Skeletal muscle cell (primary cell): ENCODE data around the gene S100A5.

Experiments used
- DNase-seq: peaks from one replicate; pipeline ENCODE4 v3.0.0-alpha.2; 2010; ENCODE audit warnings: low read depth
- H3K4me3 ChIP-seq: 2 replicates; pipeline ENCODE4 v1.5.1; 2011; ENCODE audit warnings: low read depth, mild to moderate bottlenecking, control low read depth, low read length, moderate library complexity

Gene S100A5

DNA sequence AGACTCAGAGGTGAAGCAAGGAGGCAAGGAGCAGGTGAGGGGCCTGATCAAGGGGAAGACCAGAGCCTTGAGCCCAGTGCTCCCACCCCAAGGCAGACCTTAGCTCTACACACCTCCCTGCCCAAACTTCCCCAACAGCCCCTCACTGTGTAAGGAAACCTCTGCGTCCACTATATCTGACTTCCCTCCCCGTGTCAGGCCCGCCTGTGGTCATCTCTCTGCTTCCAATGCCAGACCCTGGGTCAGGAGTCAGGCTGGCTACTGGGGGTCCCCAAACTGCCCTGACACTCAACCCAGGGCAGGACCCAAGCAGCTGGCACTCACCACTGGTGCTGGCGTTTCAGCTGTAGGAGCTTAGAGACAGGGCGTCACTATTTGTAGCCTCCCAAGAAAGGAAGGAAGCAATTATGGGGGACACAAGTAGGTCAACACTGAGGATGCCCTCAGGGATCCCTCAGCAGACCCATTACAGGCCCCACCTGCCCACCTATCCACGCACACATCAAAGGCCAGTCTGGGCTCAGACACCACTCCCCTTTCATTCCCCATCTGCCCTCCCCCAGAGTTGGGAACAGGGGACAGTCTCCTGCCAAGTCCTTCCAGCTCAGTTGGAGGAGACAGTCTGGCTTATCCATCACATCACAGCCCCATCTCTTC, 9.1 kb upstream of the S100A5 start:
- H3K4me3 ChIP-seq, result no peak overlapping the region
- no peak for DNase-seq

DNA sequence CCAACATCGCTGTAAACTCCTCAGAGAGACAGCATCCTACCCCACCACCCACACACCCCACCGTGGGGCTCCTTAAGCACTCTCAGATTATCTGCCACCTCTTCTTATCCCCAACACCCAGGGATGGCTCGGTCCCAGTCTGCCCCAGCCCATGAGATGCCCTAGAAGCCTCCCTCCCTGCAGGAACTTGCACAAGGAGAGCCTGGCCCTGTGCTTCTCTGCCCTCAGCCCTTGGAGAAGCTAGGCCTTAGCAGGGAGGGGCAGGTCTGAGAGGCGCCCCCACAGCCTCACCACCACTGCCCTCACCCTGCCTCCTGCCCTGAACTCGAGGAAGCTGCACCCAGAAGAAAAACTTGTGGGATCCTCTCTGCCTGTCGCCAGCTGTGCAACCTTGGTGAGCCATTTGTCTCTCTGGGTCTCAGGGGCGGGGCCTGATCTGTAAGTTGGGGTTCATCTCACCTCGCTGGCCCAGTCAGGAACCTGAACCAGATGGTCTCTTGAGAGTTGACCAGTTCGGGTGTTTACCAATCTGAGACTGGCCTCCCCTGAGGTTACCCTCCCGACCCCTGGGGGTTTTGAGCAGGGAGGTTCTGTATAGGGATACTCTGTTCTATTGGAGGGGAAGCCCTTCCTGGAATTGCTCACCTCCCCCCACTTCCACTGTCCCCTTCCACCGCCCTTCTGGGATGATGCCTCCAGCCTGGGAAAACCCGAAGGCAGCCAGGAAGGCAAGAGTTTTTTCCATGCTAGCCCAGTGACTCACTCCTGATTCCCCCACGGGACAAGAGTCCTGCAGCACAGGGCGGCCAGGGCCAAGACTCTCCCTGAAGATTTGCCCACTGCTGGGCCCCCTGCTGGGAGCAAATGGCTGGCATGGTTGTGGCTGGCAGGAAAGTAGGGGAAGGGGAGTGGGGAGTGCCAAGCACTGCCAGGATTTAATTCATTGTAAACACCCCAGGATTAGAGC, 8.3 kb upstream of the S100A5 start, which contains the start of gene S100A3:
S100A3 (minus strand) TSS at position 537 of the 967 bp plus-strand sequence. CDS start 773 bp downstream, outside the sequence.
- H3K4me3 ChIP-seq, result no peak within 1 kb of the TSS
- peak; percentile 65 for DNase-seq

GRCh38 chr1:153547560-153548551, 7.1 kb upstream of the S100A5 start:
- no peak overlapping the region for H3K4me3 ChIP-seq
- no peak for DNase-seq

- no peak for DNase-seq
- H3K4me3 ChIP-seq, result no peak overlapping the region
Measured at GRCh38 chr1:153546796-153547559, 6.2 kb upstream of the S100A5 start.

DNA sequence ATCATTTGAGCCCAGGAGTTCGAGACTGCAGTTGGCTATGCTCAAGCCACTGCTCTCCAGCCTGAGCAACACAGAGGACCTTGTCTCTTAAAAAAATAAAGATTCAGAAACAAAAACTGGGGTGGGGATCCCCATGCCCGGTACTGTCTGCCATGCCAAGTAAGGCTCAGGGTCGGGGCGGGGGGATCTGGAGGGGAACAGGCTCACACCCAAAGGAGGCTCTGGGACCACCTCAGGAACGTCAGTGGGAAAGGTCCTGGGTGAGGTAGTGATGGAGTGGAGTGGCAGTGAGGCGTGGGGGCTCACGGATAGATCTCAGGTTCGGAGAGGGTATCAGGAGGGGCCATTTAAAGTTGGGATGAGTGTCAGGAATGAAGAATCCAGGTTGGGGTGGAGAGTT, 5.6 kb upstream of the S100A5 start:
- DNase-seq, result no peak

GRCh38 chr1:153545067-153546055, 4.6 kb upstream of the S100A5 start, which contains the start of gene S100A4:
S100A4 (minus strand) TSS chr1:153545806; CDS start chr1:153544794, 1,012 bp downstream.
- peak within 1 kb of the TSS; percentile 1 for H3K4me3 ChIP-seq
- peak; percentile 77 for DNase-seq

More for the DNA sequence above, 5.6 kb upstream of the S100A5 start:
- no peak overlapping the region for H3K4me3 ChIP-seq

GRCh38 chr1:153544453-153545066, 3.8 kb upstream of the S100A5 start:
- H3K4me3 ChIP-seq, result peak overlapping the region; percentile 1
- DNase-seq, result no peak

DNA sequence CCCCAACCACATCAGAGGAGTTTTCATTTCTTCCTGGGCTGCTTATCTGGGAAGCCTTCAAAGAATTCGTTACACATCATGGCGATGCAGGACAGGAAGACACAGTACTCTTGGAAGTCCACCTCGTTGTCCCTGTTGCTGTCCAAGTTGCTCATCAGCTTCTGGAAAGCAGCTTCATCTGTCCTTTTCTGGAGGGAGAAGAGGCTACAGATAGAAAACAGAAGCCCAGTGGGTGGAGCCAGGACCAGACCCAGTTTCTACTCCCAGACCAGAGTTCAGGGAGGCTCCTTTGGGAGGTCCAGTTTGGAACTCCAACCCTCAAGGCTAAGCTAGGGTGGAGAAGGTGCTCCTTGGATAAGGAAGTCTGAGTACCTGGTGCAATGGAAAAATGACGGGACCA, 3.0 kb upstream of the S100A5 start:
- H3K4me3 ChIP-seq, result no peak overlapping the region

DNA sequence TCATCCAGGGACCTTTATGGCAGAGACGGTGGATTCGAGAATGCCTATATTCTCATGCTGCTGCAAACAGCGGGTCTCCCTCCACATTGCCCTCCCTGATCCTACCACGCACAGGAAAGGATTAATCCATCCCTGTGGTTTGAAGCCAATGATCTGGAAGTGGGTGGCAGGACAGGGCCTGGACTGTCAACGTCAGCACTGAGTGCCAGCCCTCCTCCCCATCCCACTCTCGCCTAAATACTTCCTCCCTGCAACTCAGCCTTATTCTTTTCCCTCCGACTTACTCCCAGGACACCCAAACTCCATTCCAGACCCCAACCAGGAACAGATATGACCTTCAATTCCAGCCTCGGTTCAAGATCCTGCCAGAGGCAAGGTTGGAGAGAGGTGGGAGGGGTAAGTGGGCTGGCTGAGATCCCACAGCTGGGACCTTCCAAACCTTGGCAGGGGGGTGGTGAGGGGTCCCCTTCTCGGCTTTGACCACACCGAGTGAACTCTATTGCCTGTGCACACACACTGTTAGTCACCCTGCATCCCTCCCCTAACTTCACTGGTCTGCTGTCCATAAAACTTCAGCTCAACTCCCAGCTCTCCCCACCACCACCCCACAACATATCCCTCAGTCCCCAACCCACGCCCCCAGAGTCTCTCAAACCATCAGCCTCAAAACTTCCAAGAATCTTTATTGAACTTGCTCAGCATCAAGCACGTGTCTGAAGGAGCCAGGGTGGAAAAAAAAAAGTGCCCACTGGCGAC, 2.4 kb upstream of the S100A5 start:
- DNase-seq, result no peak
- no peak overlapping the region for H3K4me3 ChIP-seq

More for the DNA sequence above, 3.0 kb upstream of the S100A5 start:
- DNase-seq, result no peak

DNA sequence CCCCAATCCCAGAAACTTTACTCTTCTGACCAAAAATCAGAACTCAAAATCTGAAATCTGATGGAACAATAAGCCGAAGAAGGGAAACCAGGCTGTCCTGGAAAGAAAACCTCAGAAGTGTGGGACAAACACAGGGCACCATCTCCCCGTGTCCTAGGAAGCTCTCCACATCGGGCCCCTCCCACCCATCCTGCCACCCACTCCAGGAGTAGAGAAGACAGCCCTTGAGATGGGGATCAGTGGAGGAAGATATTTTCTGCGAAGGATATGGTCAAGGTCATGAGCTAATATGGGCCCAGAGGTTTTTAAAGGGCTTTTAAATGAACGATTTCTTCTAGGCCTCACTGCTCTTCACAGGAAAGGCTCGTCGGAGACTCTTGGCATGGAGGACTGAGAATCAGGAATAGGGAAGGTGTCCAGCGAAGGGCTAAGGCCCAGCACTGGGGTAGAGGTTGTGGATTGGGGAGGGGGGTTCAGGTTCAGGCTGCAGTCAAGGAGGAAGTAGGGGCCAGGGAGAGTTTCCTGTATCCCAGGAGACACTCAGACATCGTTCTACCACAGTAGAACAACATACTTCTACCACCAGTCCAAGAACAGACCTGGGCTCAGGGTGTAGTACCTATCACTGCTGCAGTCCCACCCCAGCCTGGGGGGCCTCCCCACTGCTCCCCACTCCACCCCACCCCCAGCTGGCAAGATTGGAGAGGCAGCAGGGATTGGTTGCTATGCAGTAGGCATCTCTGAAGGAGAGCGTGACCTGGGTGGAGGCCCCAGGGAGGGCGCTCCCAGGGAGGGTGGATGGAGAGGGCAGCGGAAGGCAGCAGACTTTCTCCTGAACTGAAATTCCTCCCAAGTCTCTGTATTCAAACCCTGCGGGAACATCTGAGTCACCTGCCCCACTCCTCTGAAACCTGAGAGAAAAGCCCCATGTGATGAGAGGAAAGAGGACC, 1.2 kb upstream of the S100A5 start:
- no peak for DNase-seq
- H3K4me3 ChIP-seq, result no peak overlapping the region

GRCh38 chr1:153539395-153540093, 1.2 kb downstream of the S100A5 start:
- no peak for DNase-seq
- no peak overlapping the region for H3K4me3 ChIP-seq

DNA sequence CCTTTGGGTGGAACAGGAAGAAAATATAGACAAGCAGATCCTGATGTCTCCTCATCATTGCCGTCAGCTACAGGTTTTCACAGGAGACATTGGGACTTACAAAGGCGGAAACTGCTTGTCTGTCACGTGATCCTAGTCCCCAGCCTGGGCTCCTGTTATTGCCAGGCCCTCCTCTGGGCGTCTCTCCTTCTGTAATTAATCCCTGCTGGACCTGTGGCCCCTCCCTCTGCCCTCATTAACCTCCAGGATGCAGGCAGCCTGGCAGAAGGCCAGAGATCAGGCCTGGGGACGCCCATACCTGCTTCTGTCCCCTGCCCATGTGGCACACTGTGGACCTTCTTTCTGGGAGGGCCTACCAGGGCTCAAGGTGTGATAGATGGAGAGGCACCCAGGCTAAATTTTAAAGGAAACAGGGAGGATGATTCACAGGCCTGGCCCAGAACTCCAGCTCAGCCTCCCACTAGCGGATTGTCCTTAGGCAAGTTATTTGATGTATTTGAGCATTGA, 2.4 kb downstream of the S100A5 start:
- no peak for DNase-seq

GRCh38 chr1:153537376-153537730, 3.4 kb downstream of the S100A5 start:
- no peak for DNase-seq
- H3K4me3 ChIP-seq, result no peak overlapping the region

More for the DNA sequence above, 2.4 kb downstream of the S100A5 start:
- H3K4me3 ChIP-seq, result no peak overlapping the region

GRCh38 chr1:153536671-153537375, 3.9 kb downstream of the S100A5 start:
- DNase-seq, result no peak
- peak overlapping the region; percentile 74 for H3K4me3 ChIP-seq
